ENCODE data around the gene GPC1. TPM values are rescaled to one million over a fixed set of nuclear protein-coding genes. Genes with fewer than 3 reads are reported as not detected.

GPC1 gene
- total RNA-seq, 4 donors from 2014 or later, result 117 to 153 (median 144) TPM

- peaks cover 0 to 4% (median 0%) of the 10 kb centered on the region in 4 donors for H3K4me1 ChIP-seq
- peaks cover 0 to 76% (median 0%) of the 10 kb centered on the region in 3 donors for H3K36me3 ChIP-seq
- no peak for DNase-seq (ENCODE audit: low spot score in 2 of 2)
- WGBS, 2 donors, result 93 to 97% methylated on average over 7 of the region's 7 CpGs
- no peaks in the 10 kb centered on the region for H3K9me3 ChIP-seq
- no peaks in the 10 kb centered on the region for H3K27me3 ChIP-seq
- H3K4me3 ChIP-seq, result no peak overlapping the region
- no peak for TF ChIP-seq EP300 (IDR thresholded peaks at IDR 0.05)
- TF ChIP-seq POLR2A (IDR thresholded peaks at IDR 0.05), result no peak
- TF ChIP-seq CTCF (IDR thresholded peaks at IDR 0.05), result no peak
- H3K27ac ChIP-seq, result no peak overlapping the region
Measured at GRCh38 chr2:240508832-240509545, 73.5 kb downstream of the GPC1 start.

GRCh38 chr2:240509667-240510512 lies 74.4 kb downstream of the GPC1 start:
- no peak for TF ChIP-seq CTCF (IDR thresholded peaks at IDR 0.05)
- no peak for TF ChIP-seq EP300 (IDR thresholded peaks at IDR 0.05)
- TF ChIP-seq POLR2A (IDR thresholded peaks at IDR 0.05), result no peak
- Histone ChIP-seq H3K4me1 (peaks cover 0 to 6% (median 0%) of the 10 kb centered on the region in 4 donors), H3K36me3 (peaks cover 0 to 71% (median 0%) of the 10 kb centered on the region in 3 donors), H3K4me3 (no peak overlapping the region), H3K9me3 (no peaks in the 10 kb centered on the region), H3K27me3 (no peaks in the 10 kb centered on the region), H3K27ac (no peak overlapping the region)
- no peak for DNase-seq (ENCODE audit: low spot score in 2 of 2)
- 59 to 69% methylated on average over 12 of the region's 12 CpGs for WGBS, 2 donors

GRCh38 chr2:240510513-240511210 lies 75.2 kb downstream of the GPC1 start:
- H3K4me1 ChIP-seq, result peaks cover 0 to 6% (median 0%) of the 10 kb centered on the region in 4 donors
- H3K27me3 ChIP-seq, result no peaks in the 10 kb centered on the region
- DNase-seq (ENCODE audit: low spot score in 2 of 2), result no peak
- H3K36me3 ChIP-seq, result peaks cover 0 to 63% (median 0%) of the 10 kb centered on the region in 3 donors
- 87 to 93% methylated on average over 12 of the region's 12 CpGs for WGBS, 2 donors
- TF ChIP-seq EP300 (IDR thresholded peaks at IDR 0.05), result no peak
- no peak for TF ChIP-seq POLR2A (IDR thresholded peaks at IDR 0.05)
- no peak for TF ChIP-seq CTCF (IDR thresholded peaks at IDR 0.05)
- no peak overlapping the region for H3K4me3 ChIP-seq
- H3K9me3 ChIP-seq, result no peaks in the 10 kb centered on the region
- no peak overlapping the region for H3K27ac ChIP-seq

GRCh38 chr2:240511351-240512108 lies 76.1 kb downstream of the GPC1 start:
- no peak overlapping the region for H3K4me3 ChIP-seq
- DNase-seq (ENCODE audit: low spot score in 2 of 2), result no peak
- TF ChIP-seq EP300 (IDR thresholded peaks at IDR 0.05) (no peak), POLR2A (IDR thresholded peaks at IDR 0.05) (no peak), CTCF (IDR thresholded peaks at IDR 0.05) (no peak)
- H3K36me3 ChIP-seq, result peaks cover 0 to 59% (median 0%) of the 10 kb centered on the region in 3 donors
- WGBS, 2 donors, result 88 to 93% methylated on average over 22 to 28 of the region's 31 CpGs
- H3K9me3 ChIP-seq, result no peaks in the 10 kb centered on the region
- H3K27me3 ChIP-seq, result no peaks in the 10 kb centered on the region
- no peak overlapping the region for H3K27ac ChIP-seq
- H3K4me1 ChIP-seq, result peaks cover 0 to 6% (median 0%) of the 10 kb centered on the region in 4 donors

All from tibial nerve (tissue), 4 donors.